ENCODE results near the gene H3-3A.

The H3-3A gene

DNA sequence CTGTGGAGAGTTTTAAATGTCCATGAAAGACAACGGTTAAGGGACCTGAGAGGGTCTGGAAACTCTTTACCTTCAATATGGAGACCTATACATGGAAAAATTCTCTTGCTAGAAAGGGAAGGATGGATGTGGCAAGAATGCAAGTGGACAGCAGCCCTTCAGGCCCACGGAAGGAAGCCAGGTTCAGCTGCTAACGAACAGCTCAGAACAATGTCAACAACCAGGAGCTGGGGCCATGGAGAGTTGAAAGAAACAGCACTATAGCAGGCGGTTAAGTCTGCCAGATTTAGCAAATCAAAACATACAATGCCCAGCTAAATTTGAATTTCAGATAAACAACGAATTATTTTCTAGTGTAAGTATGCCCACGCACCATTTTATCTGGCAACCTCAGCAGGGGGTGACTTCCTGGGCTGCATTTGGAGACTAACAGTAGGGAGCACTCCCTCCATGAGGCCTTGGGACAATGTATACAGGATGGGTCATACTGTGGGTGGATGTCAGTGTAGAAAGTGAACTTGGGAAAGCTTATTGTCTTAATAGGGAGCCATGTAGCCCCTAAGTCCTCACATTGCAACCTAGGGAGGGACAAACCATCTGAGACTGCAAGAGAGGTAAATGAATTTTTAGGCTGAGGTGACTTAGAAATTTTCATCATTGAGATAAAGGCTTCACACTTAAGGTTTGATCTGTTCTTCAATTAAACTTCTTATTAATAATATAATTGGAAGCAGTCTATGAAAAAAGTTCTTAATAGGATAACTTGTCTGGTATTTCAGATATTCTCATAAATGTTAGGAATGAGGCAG lies 7.8 kb upstream of the H3-3A start:
- DNase-seq (ENCODE audit: low read depth, low spot score) = no peak

GRCh38 chr1:226059709-226060108 lies 2.8 kb upstream of the H3-3A start:
- no peak for DNase-seq (ENCODE audit: low read depth, low spot score)

GRCh38 chr1:226060427-226060826 lies 2.1 kb upstream of the H3-3A start:
- DNase-seq (ENCODE audit: low read depth, low spot score) = no peak

DNA sequence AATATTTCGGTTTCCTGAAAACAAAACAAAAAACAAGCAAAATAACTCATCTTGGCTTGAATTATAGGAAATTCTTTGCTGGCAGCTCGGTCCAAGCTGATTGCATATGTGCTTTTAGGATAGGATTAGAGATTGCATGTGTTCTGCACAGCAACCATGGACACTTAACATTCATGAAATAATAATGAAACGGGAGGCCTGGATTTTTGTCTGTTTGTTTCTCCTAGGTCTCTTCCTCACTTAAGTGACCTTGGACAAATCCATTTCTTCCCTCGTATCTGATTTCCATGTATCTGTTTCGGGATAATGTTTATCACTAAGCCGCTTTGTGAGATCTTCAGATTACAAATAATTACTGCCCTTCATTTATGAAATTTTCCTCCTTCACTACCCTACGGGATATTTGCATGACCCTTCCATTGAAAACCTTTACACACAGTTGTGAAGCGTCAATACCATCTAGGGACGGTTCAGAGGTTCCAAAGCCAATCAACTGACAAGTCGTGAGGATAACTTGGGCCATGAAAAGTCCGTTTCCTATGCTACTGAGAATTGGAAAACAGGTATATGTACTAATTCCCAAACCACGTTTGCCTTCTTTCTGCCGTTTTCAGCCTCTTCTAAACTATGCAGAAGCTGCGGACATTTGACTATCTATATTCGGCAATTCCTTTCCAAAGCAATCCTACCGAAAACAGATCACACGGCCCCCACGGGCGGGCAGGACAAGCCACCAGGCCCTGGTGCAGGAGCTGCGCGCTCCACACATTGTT lies 1.3 kb upstream of the H3-3A start:
- no peak for DNase-seq (ENCODE audit: low read depth, low spot score)

- peak; percentile 8 for DNase-seq (ENCODE audit: low read depth, low spot score)
Measured at GRCh38 chr1:226061841-226062557, 517 bp upstream of the H3-3A start.

DNA sequence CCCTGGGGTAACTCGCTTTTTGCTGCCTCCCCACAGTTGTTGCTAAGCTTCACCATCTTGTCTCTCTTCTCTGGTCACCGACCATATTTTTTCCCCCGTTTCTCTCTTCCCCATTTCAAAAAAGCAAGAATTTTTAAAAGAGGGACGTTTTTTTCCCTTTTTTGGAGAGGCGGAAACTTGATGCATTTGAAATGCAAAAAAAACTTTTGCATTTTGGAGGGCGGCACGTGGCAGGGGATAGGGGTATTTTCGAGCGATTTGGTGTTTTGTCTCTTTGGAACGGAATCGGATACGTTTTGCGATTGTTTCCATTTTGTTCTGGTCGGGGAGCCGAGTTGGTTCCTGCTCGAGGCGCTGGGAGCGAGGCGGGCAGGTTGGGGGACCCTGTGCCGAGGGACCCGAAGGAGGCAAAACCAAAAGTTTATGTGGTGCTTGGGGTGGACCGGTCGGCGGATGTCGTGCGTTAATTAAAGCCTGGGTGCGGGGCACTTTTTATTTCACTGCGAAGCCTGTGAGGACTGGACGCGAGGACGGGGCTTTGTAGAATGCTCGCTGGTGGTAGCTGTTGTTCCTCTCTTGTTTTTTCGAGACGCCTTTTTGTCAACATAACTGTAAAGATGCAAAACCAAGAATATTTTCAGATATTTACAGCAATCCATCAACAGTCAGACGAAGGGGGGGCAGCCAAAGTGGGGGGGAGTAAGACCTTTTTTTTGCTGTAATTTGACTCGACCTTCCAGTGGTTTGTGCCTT lies 884 bp downstream of the H3-3A start:
- DNase-seq (ENCODE audit: low read depth, low spot score) = no peak

GRCh38 chr1:226063977-226064815 lies 1.7 kb downstream of the H3-3A start:
- no peak for DNase-seq (ENCODE audit: low read depth, low spot score)

- no peak for DNase-seq (ENCODE audit: low read depth, low spot score)
Measured at GRCh38 chr1:226064816-226065248, 2.3 kb downstream of the H3-3A start.

GRCh38 chr1:226066415-226067078 lies 4.0 kb downstream of the H3-3A start:
- no peak for DNase-seq (ENCODE audit: low read depth, low spot score)

DNA sequence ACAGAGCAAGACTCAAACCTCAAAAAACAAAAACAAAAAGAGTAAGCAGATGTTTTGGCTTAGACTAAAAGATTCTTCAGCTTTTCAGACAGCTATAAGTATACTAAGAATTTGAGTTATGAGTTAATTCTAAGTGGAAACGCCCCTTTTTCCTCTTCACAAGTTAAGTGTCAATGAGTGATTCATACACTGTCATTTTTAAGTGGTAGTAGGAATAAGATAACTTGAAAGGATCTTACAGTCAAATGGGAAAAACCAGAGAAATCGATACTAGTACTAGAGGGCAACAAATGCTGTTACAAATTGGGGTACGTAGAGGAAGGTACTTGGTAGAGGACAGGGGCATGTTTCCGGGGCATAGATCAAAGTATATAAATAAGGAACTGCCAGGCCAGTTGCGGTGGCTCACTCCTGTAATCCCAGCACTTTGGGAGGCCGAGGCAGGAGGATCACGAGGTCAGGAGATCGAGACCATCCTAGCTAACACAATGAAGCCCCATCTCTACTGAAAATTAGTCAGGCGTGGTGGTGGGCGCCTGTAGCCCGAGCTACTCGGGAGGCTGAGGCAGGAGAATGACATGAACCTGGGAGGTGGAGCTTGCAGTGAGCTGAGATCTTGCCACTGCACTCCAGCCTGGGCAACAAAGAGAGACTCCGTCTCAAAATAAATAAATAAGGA lies 7.4 kb downstream of the H3-3A start:
- DNase-seq (ENCODE audit: low read depth, low spot score) = no peak

- DNase-seq (ENCODE audit: low read depth, low spot score) = no peak
Measured at GRCh38 chr1:226072347-226072746, 9.8 kb downstream of the H3-3A start.

DNA sequence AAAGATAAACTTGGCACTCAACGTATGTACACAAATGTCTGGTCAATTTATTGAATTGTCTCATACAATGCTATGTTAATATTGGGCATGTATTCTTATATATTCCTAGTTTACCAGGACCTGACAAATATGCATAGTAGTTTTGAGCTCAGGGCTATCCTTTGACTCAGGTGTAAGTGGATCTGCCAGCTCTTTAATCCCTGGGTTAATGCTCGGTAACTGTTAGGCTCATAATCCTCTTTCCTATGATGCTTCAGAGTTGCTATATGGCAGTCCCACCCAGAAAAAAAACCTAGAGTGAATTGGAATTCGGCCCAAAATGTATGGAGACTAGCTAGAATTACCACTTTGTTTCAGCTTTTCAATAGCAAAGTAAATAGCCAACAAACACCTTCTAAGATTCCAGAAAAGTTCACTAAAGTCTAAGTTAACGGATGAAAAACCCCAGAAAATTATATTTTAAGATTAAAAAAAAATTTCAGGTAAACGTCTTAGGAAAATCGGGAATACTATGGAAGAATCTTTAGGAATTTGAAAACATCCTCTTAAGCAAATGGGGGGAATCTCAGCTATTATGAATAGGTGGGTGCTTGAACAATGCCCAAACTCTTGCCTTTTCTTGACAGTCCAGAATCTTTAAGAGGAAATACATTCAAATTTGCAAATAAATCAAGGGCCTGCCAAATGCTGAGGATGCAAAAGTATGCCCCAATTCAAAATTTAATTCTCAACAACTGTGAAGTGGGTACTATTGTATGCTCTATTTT lies 10.9 kb downstream of the H3-3A start:
- DNase-seq (ENCODE audit: low read depth, low spot score) = no peak

- no peak for DNase-seq (ENCODE audit: low read depth, low spot score)
Measured at GRCh38 chr1:226074046-226074445, 11.5 kb downstream of the H3-3A start.

DNA sequence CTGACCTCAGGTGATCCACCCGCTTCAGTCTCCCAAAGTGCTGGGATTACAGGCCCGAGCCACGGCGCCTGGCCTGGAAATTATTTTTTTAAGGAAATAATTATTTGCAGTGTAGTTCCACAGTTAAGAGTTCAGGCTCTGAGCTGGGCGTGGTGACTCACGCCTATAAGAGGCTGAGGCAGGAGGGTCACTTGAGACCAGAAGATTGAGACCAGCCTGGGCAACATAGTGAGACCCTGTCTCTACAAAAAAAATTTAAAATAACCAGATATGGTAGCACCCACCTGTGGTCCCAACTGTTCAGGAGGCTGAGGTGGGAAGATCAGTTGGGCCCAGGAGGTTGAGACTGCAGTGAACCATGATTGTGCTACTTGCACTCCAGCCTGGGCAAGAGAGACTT lies 13.9 kb downstream of the H3-3A start:
- DNase-seq (ENCODE audit: low read depth, low spot score) = no peak

DNA sequence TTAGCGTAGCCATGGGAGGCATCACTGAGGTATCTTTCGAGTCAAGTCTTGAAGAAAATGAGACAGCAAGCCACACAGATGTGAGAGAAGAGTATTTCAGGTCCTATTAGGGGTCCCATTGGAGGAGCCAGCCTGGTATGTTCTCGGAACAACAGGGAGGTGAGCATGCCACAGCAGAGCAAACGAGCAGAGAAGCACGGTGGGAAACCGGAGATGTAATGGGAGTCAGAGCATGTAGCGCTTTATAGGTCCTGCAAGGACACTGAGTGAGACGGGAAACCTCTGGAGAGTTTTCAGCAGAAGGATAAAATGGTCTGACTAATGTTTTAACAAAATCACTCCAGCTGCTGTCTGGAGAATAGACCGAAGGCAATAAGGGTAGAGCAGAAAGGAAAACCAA lies 15.9 kb downstream of the H3-3A start:
- DNase-seq (ENCODE audit: low read depth, low spot score) = no peak

DNA sequence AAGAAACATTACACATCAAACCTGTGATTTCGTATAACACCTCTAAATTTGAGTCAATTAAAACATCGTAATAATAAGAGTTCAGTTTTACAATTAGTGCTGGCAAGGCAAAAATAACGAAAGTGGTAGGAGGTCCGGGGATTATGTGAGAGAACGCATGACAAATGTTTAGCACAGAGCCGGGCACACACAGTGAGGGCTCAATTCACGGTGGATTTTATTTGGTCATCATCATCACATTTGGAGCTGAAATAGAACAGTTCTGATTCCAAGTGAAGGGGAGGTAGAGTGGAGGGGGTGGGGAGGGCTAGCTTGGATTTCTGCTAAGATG lies 20.0 kb downstream of the H3-3A start:
- DNase-seq (ENCODE audit: low read depth, low spot score) = no peak

DNA sequence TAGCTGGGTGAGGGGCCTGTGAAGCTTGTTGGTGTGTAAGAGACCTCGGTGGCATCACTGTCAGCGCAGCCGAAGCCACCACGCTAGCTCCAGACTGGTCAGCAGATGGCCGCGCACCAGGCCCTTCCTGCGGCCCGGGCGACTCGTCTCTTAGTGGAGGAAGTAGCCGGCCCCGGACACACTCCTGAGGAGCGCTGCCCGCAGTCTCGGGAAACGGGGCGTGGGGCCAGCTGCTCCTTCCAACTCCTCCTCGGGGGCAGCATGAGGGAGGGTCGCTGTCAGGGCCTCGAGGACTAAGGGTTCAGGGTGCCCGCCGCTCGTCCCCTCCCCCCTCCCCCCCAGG lies 20.4 kb downstream of the H3-3A start:
- no peak for DNase-seq (ENCODE audit: low read depth, low spot score)

GRCh38 chr1:226083302-226084101 lies 21.0 kb downstream of the H3-3A start:
- peak; percentile 82 for DNase-seq (ENCODE audit: low read depth, low spot score)

Measured in activated naive CD8-positive, alpha-beta T cell treated with anti-CD3 and anti-CD28 coated beads, Interleukin-2, amount 50 U/mL, for 16 hours (primary cell).